Keratinocyte (primary cell): ENCODE data around the gene CACNA2D4.

ENCODE experiments used
- EZH2 ChIP-seq: IDR thresholded peaks from one replicate; pipeline ENCODE4 v1.6.1; 2012; ENCODE audit warnings: inconsistent platforms, mild to moderate bottlenecking, low read length, moderate library complexity
- TF ChIP-seq, protein P1 (sequence below), 3 experiments: IDR thresholded peaks in 1 of 3; conservative IDR thresholded peaks in 1 of 3; optimal IDR thresholded peaks in 1 of 3; 2 replicates in 2 of 3; 3 replicates in 1 of 3; pipeline versions ENCODE3 to v1.5.1; 2011; ENCODE audit warnings: low read length in 3 of 3, mild to moderate bottlenecking in 3 of 3, moderate library complexity in 2 of 3, control low read depth in 1 of 3, inconsistent platforms in 1 of 3; ENCODE audit not compliant: insufficient read depth in 2 of 3; ENCODE audit errors: extremely low read depth in 1 of 3

DNA sequence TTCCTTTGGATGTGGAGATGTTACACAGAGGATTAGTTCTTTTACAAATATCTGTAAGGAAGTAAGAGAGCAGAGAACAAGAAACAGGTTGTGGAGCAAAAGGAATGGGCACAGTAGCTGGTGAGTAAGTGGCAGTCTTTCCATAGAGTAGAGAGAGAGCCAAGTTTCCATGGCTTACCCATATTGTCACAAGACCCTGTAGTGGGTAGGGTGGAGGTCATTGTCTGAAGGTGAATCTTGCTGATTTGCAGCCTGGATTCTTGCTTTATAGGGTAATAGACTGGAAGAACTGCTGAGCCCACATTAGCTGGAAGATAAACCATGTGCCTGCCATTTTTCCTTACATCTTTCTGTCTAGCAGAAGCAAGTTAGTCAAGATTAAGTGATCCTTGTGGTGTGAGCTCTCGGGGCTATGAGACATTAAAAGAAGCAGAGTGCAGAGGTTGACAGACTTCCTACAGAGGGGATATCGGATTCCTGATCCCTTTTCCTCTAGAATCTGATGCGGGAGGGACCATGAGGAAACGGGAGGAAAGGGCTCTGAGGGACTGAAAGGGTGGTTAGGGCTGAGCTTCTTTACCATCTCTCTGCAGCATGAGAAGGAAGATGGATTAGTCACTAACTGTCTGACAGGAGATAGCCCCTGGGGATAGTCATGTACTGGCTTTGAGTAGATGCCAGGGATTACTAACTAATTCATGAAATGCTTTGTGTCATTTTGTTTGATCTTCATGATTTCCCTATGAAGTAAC, 142.1 kb downstream of the CACNA2D4 start:
- TF ChIP-seq, protein P1, sequence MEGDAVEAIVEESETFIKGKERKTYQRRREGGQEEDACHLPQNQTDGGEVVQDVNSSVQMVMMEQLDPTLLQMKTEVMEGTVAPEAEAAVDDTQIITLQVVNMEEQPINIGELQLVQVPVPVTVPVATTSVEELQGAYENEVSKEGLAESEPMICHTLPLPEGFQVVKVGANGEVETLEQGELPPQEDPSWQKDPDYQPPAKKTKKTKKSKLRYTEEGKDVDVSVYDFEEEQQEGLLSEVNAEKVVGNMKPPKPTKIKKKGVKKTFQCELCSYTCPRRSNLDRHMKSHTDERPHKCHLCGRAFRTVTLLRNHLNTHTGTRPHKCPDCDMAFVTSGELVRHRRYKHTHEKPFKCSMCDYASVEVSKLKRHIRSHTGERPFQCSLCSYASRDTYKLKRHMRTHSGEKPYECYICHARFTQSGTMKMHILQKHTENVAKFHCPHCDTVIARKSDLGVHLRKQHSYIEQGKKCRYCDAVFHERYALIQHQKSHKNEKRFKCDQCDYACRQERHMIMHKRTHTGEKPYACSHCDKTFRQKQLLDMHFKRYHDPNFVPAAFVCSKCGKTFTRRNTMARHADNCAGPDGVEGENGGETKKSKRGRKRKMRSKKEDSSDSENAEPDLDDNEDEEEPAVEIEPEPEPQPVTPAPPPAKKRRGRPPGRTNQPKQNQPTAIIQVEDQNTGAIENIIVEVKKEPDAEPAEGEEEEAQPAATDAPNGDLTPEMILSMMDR (optimal IDR thresholded peaks at IDR 0.05 in 1 of 3, IDR thresholded peaks at IDR 0.05 in 1 of 3, conservative IDR thresholded peaks at IDR 0.05 in 1 of 3; ENCODE audit: extremely low read depth in 1 of 3, insufficient read depth in 2 of 3, low read length in 3 of 3): no peak
- TF ChIP-seq EZH2: no peak
